ENCODE measurements around the gene EFCC1. TPM values are rescaled to one million over a fixed set of nuclear protein-coding genes. Genes with fewer than 3 reads are reported as not detected.

Gene EFCC1
- total RNA-seq, 1 experiment from 2014 or later: 1.0 TPM

DNA sequence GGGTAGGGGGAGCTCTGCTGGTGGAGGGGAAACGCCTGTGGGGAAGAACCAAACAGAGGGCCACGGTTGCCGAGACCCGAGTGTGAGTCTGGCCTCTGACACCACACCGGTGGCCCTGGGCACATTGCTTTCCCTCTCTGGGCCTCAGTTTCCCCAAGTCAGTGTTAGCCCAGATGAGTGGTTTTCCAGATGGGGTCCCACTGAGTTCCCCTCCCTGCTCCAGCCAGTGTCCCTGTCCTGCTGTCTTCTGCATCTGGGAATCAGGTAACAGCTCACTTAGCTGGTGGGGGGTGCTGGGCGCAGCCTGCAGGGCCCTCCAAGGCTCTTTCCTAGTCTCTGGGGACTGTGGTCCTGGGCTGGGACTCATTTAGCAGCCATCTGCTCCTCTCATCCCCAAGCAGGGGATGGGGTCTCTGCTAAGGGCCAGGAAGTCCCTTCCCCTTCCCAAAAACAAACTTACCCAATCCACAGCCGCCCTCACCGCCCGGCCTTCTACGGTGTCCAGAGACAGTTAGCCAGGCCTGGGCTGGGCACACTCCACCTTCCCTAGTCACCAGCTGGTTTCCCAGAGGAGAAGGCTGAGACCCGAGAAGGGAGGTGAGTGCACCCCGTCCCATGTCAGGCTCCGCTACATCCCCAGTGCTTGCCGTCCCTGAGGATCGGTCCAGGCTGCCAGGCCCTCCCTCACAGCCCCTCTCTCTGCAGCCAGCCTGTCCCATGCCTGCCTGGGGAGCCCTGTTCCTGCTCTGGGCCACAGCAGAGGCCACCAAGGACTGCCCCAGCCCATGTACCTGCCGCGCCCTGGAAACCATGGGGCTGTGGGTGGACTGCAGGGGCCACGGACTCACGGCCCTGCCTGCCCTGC is 60.2 kb downstream of the EFCC1 start:
- Histone ChIP-seq H3K27me3 (ENCODE audit: insufficient read depth, low read length) (no peaks in the 10 kb centered on the region), H3K9me3 (ENCODE audit: control insufficient read depth in 1 of 2, insufficient read depth in 1 of 2, low read depth in 1 of 2, low read length in 2 of 2) (no peaks in the 10 kb centered on the region), H3K4me3 (replicated peaks in 1 of 2; ENCODE audit: low read depth in 1 of 2, low read length in 2 of 2) (no peak overlapping the region), H3K4me1 (ENCODE audit: control insufficient read depth in 1 of 2, insufficient read depth in 2 of 2, low read length in 2 of 2) (peaks cover 0 to 8% of the 10 kb centered on the region in 2 experiments; a peak in 1 of 4 replicates), H3K36me3 (ENCODE audit: control insufficient read depth in 1 of 2, insufficient read depth in 2 of 2, low read length in 2 of 2) (no peaks in the 10 kb centered on the region), H2AFZ (ENCODE audit: low read depth, low read length, poor library complexity, severe bottlenecking) (no peak overlapping the region), H4K20me1 (ENCODE audit: insufficient read depth) (no peaks in the 10 kb centered on the region), H3K9ac (ENCODE audit: low read length) (no peak overlapping the region), H3K9me2 (ENCODE audit: insufficient read depth) (no peaks in the 10 kb centered on the region), H3K79me2 (ENCODE audit: insufficient read depth, low read length) (no peaks in the 10 kb centered on the region), H3K27ac (ENCODE audit: low read depth, low read length) (no peak overlapping the region), H3K4me2 (ENCODE audit: low read length) (no peak overlapping the region)
- ChIA-PET RAD21 (ENCODE audit: low non-redundant PET in 1 of 2, low total read pairs in 2 of 2, uncharacterized antibody in 2 of 2, unreplicated experiment in 2 of 2) (no interaction called here), CTCF (no interaction called here), POLR2A (no interaction called here)
- ATAC-seq (no peak), DNase-seq (ENCODE audit: low read depth, low spot score) (no peak)
- TF ChIP-seq RAD21 (IDR thresholded peaks at IDR 0.05; ENCODE audit: low read depth) (no peak), EZH2 (IDR thresholded peaks at IDR 0.05) (no peak), ELF1 (IDR thresholded peaks at IDR 0.05; ENCODE audit: borderline replicate concordance, low read depth) (no peak), CBX3 (IDR thresholded peaks at IDR 0.05; ENCODE audit: low read depth) (no peak), ZFX (IDR thresholded peaks at IDR 0.05) (no peak), POLR2A (IDR thresholded peaks at IDR 0.05; ENCODE audit: borderline replicate concordance, extremely low read depth, insufficient read depth, insufficient read length) (no peak), EGR1 (IDR thresholded peaks at IDR 0.05; ENCODE audit: low read depth) (no peak), FOSL1 (IDR thresholded peaks at IDR 0.05; ENCODE audit: low read depth) (no peak), JUND (IDR thresholded peaks at IDR 0.05) (no peak), ZNF274 (IDR thresholded peaks at IDR 0.05; ENCODE audit: low read depth, low read length) (no peak), SIN3A (IDR thresholded peaks at IDR 0.05; ENCODE audit: low read depth) (no peak), SP1 (IDR thresholded peaks at IDR 0.05; ENCODE audit: low read depth) (no peak), YY1 (IDR thresholded peaks at IDR 0.05; ENCODE audit: extremely low read depth, insufficient replicate concordance, low read depth, low read length) (no peak)
- TF ChIP-seq, protein P1, sequence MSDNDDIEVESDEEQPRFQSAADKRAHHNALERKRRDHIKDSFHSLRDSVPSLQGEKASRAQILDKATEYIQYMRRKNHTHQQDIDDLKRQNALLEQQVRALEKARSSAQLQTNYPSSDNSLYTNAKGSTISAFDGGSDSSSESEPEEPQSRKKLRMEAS (IDR thresholded peaks at IDR 0.05): no peak
- TF ChIP-seq, protein P2, sequence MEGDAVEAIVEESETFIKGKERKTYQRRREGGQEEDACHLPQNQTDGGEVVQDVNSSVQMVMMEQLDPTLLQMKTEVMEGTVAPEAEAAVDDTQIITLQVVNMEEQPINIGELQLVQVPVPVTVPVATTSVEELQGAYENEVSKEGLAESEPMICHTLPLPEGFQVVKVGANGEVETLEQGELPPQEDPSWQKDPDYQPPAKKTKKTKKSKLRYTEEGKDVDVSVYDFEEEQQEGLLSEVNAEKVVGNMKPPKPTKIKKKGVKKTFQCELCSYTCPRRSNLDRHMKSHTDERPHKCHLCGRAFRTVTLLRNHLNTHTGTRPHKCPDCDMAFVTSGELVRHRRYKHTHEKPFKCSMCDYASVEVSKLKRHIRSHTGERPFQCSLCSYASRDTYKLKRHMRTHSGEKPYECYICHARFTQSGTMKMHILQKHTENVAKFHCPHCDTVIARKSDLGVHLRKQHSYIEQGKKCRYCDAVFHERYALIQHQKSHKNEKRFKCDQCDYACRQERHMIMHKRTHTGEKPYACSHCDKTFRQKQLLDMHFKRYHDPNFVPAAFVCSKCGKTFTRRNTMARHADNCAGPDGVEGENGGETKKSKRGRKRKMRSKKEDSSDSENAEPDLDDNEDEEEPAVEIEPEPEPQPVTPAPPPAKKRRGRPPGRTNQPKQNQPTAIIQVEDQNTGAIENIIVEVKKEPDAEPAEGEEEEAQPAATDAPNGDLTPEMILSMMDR (IDR thresholded peaks at IDR 0.05 in 2 of 3, conservative IDR thresholded peaks at IDR 0.05 in 1 of 3; ENCODE audit: borderline replicate concordance in 1 of 3, insufficient read depth in 1 of 3, low read depth in 2 of 3, low read length in 2 of 3): no peak
- intact Hi-C loops (cut with micrococcal nuclease): no loop called here
- BruUV-seq (replicated peaks): no TSS peak
